Neural cell (in vitro differentiated cells): ENCODE data around the gene ITPR3. TPM values are rescaled to one million over a fixed set of nuclear protein-coding genes. Genes with fewer than 3 reads are reported as not detected.

ENCODE experiments used
- H2AFZ ChIP-seq: fragments of 200-600, 300-800 bp; sonication (generic), shearing (Covaris generic); 2 replicates; pipeline ENCODE4 v1.6.0; 2014; ENCODE audit warnings: low read depth, mild to moderate bottlenecking, antibody characterized with exemption, low read length, moderate library complexity
- H3F3A ChIP-seq: fragments of 200-600 bp; shearing (Covaris generic); 2 replicates; pipeline ENCODE4 v1.6.1; 2016; ENCODE audit warnings: mild to moderate bottlenecking, moderate library complexity, mixed read lengths, antibody characterized with exemption, low read length; ENCODE audit not compliant: insufficient read depth, poor library complexity, severe bottlenecking
- H3K27ac ChIP-seq: fragments of 200-600, 300-800 bp; sonication (generic), shearing (Covaris generic); 2 replicates; pipeline ENCODE4 v1.5.1; 2014; ENCODE audit warnings: mild to moderate bottlenecking, low read length, moderate library complexity
- H3K27me3 ChIP-seq: fragments of 300-800, 200-600 bp; sonication (generic), shearing (Covaris generic); 2 replicates; pipeline ENCODE4 v1.6.0; 2014; ENCODE audit warnings: mild to moderate bottlenecking, low read depth, low read length, moderate library complexity; ENCODE audit not compliant: insufficient read depth
- H3K36me3 ChIP-seq: fragments of 300-800, 200-600 bp; sonication (generic), shearing (Covaris generic); 2 replicates; pipeline ENCODE4 v1.5.1; 2014; ENCODE audit warnings: mild to moderate bottlenecking, antibody characterized with exemption, low read length, moderate library complexity; ENCODE audit not compliant: insufficient read depth
- H3K4me2 ChIP-seq: fragments of 300-800, 200-600 bp; sonication (generic), shearing (Covaris generic); 2 replicates; pipeline ENCODE4 v1.6.0; 2014; ENCODE audit warnings: mild to moderate bottlenecking, low read length
- H3K4me3 ChIP-seq: fragments of 300-800, 200-600 bp; sonication (generic), shearing (Covaris generic); 2 replicates; pipeline ENCODE4 v1.5.1; 2014; ENCODE audit warnings: mild to moderate bottlenecking, low read length, moderate library complexity
- H3K79me2 ChIP-seq: fragments of 200-600 bp; shearing (Covaris generic); replicated peaks from 2 replicates; pipeline ENCODE4 v1.6.0; 2014; ENCODE audit warnings: mild to moderate bottlenecking, low read length, moderate library complexity; ENCODE audit not compliant: insufficient read depth
- H3K9ac ChIP-seq: fragments of 300-800, 200-600 bp; sonication (generic), shearing (Covaris generic); 2 replicates; pipeline ENCODE4 v1.6.1; 2016; ENCODE audit warnings: mild to moderate bottlenecking, low read length, mixed read lengths
- H3K9me2 ChIP-seq: fragments of 200-600 bp; shearing (Covaris generic); 2 replicates; pipeline ENCODE4 v1.6.1; 2016; ENCODE audit warnings: mild to moderate bottlenecking, low read length, mixed read lengths; ENCODE audit not compliant: insufficient read depth
- H3K9me3 ChIP-seq: fragments of 200-600, 300-800 bp; sonication (generic), shearing (Covaris generic); 2 replicates; pipeline ENCODE4 v1.6.1; 2016; ENCODE audit warnings: mild to moderate bottlenecking, mixed run types, low read length, moderate library complexity, mixed read lengths
- H4K20me1 ChIP-seq: fragments of 200-600 bp; shearing (Covaris generic); 2 replicates; pipeline ENCODE4 v1.6.1; 2016; ENCODE audit warnings: mild to moderate bottlenecking, mixed run types; ENCODE audit not compliant: insufficient read depth
- CTCF ChIP-seq: fragments of 450-650 bp; IDR thresholded peaks from 2 replicates; pipeline ENCODE4 v1.5.1; 2014; ENCODE audit warnings: antibody characterized with exemption, mild to moderate bottlenecking, moderate library complexity; ENCODE audit not compliant: poor library complexity, severe bottlenecking
- EP300 ChIP-seq: fragments of 450-650 bp; conservative IDR thresholded peaks from 2 replicates; pipeline ENCODE4 v1.6.1; 2014; ENCODE audit warnings: antibody characterized with exemption, mild to moderate bottlenecking, moderate library complexity; ENCODE audit not compliant: poor library complexity, severe bottlenecking
- EZH2 ChIP-seq: fragments of 200-600, 300-800 bp; shearing (Covaris generic), sonication (generic); IDR thresholded peaks from 2 replicates; pipeline ENCODE4 v1.6.1; 2014; ENCODE audit warnings: antibody characterized with exemption, low read length, borderline replicate concordance, mild to moderate bottlenecking; ENCODE audit not compliant: insufficient read depth, poor library complexity, severe bottlenecking
- MXI1 ChIP-seq: fragments of 450-650 bp; conservative IDR thresholded peaks from 2 replicates; pipeline ENCODE4 v1.6.1; 2014; ENCODE audit warnings: antibody characterized with exemption, mild to moderate bottlenecking; ENCODE audit not compliant: poor library complexity, severe bottlenecking
- POLR2AphosphoS5 ChIP-seq: IDR thresholded peaks from 2 replicates; pipeline ENCODE4 v1.6.1; 2012
- RAD21 ChIP-seq: fragments of 450-650 bp; conservative IDR thresholded peaks from 2 replicates; pipeline ENCODE4 v1.6.1; 2014; ENCODE audit warnings: antibody characterized with exemption, mild to moderate bottlenecking, moderate library complexity
- REST ChIP-seq: IDR thresholded peaks from 2 replicates; pipeline ENCODE4 v1.6.1; 2012; ENCODE audit warnings: borderline replicate concordance
- SMC3 ChIP-seq: fragments of 450-650 bp; conservative IDR thresholded peaks from 2 replicates; pipeline ENCODE4 v1.6.1; 2014; ENCODE audit warnings: antibody characterized with exemption, mild to moderate bottlenecking, moderate library complexity; ENCODE audit not compliant: poor library complexity
- TAF1 ChIP-seq: IDR thresholded peaks from 2 replicates; pipeline ENCODE4 v1.6.1; 2012; ENCODE audit warnings: low read depth
- polyA plus RNA-seq: library from polyadenylated mRNA; depleted of rRNA; stranded (reverse); fragments of >200 nt; gene quantifications from 2 replicates; pipeline ENCODE4 v1.2.3, GENCODE V29; 2014

The ITPR3 gene
- polyA plus RNA-seq, 1 donor from 2014 or later, result 0.11 TPM

- H3K27me3 ChIP-seq, result no peaks in the 10 kb centered on the region
These were observed 44.8 kb downstream of the ITPR3 start for GRCh38 chr6:33665957-33666356.

GRCh38 chr6:33667072-33667471 is 46.0 kb downstream of the ITPR3 start:
- H3K4me3 ChIP-seq, result no peak overlapping the region
- H3K9me3 ChIP-seq, result no peaks in the 10 kb centered on the region
- H3K27ac ChIP-seq, result no peak overlapping the region
- no peak for TF ChIP-seq EP300
- TF ChIP-seq REST, result no peak
- TF ChIP-seq SMC3, result no peak
- TF ChIP-seq CTCF, result no peak
- TF ChIP-seq EZH2, result no peak
- TF ChIP-seq RAD21, result no peak

More at GRCh38 chr6:33665957-33666356, 44.8 kb downstream of the ITPR3 start:
- Histone ChIP-seq H3K4me2 (no peak overlapping the region), H3K4me3 (no peak overlapping the region), H3K9me3 (no peaks in the 10 kb centered on the region), H3K36me3 (no peaks in the 10 kb centered on the region), H3K79me2 (no peaks in the 10 kb centered on the region), H3F3A (no peaks in the 10 kb centered on the region), H4K20me1 (no peaks in the 10 kb centered on the region), H3K27ac (no peak overlapping the region), H3K9ac (no peak overlapping the region), H2AFZ (no peak overlapping the region), H3K9me2 (no peaks in the 10 kb centered on the region)
- TF ChIP-seq RAD21 (no peak), EP300 (no peak), EZH2 (no peak), REST (no peak), TAF1 (no peak), CTCF (no peak), SMC3 (no peak), POLR2AphosphoS5 (no peak), MXI1 (no peak)

More at GRCh38 chr6:33667072-33667471, 46.0 kb downstream of the ITPR3 start:
- Histone ChIP-seq H3K27me3 (no peaks in the 10 kb centered on the region), H3K79me2 (no peaks in the 10 kb centered on the region), H3K36me3 (no peaks in the 10 kb centered on the region), H3K4me2 (no peak overlapping the region), H2AFZ (no peak overlapping the region), H3F3A (no peaks in the 10 kb centered on the region), H3K9me2 (no peaks in the 10 kb centered on the region), H4K20me1 (no peaks in the 10 kb centered on the region), H3K9ac (no peak overlapping the region)
